OCI-LY1 (cell line): ENCODE data around the gene CFAP91.

Source experiments
- H2AFZ ChIP-seq: fragments of 200-600 bp; sonication (generic), shearing (Covaris generic); 2 replicates; pipeline ENCODE4 v1.6.0; 2014; ENCODE audit warnings: antibody characterized with exemption, mild to moderate bottlenecking, low read length
- H3F3A ChIP-seq: fragments of 200-600 bp; sonication (generic), shearing (Covaris generic); 2 replicates; pipeline ENCODE4 v1.6.0; 2014; ENCODE audit warnings: mild to moderate bottlenecking, antibody characterized with exemption, low read length, moderate library complexity; ENCODE audit not compliant: insufficient read depth
- H3K27ac ChIP-seq: fragments of 200-600 bp; sonication (generic); 2 replicates; pipeline ENCODE4 v1.5.1; 2014; ENCODE audit warnings: low read length, mixed run types, mild to moderate bottlenecking, low read depth; ENCODE audit not compliant: poor library complexity, severe bottlenecking
- H3K27me3 ChIP-seq: fragments of 200-600 bp; sonication (generic); 2 replicates; pipeline ENCODE4 v1.6.0; 2014; ENCODE audit warnings: antibody characterized with exemption, mild to moderate bottlenecking, low read length, moderate library complexity; ENCODE audit not compliant: insufficient read depth
- H3K36me3 ChIP-seq: fragments of 200-600 bp; sonication (generic); 2 replicates; pipeline ENCODE4 v1.6.1; 2014; ENCODE audit warnings: mild to moderate bottlenecking, antibody characterized with exemption, low read length, moderate library complexity, mixed read lengths; ENCODE audit not compliant: insufficient read depth
- H3K4me1 ChIP-seq: fragments of 200-600 bp; sonication (generic); 2 replicates; pipeline ENCODE4 v1.5.1; 2014; ENCODE audit warnings: mild to moderate bottlenecking, low read length, moderate library complexity; ENCODE audit not compliant: insufficient read depth, severe bottlenecking
- H3K4me2 ChIP-seq: fragments of 200-600 bp; sonication (generic), shearing (Covaris generic); 2 replicates; pipeline ENCODE4 v1.6.1; 2014; ENCODE audit warnings: low read length
- H3K4me3 ChIP-seq: fragments of 200-600 bp; sonication (generic); 2 replicates; pipeline ENCODE4 v1.5.1; 2014; ENCODE audit warnings: low read length, low read depth, mild to moderate bottlenecking, mixed read lengths; ENCODE audit not compliant: poor library complexity, severe bottlenecking
- H3K79me2 ChIP-seq: fragments of 200-600 bp; shearing (Covaris generic); 2 replicates; pipeline ENCODE4 v1.6.1; 2016; ENCODE audit warnings: mixed run types, low read length, mixed read lengths; ENCODE audit not compliant: insufficient read depth
- H3K9ac ChIP-seq: fragments of 200-600 bp; sonication (generic), shearing (Covaris generic); 2 replicates; pipeline ENCODE4 v1.6.1; 2014; ENCODE audit warnings: mild to moderate bottlenecking, low read length, mixed read lengths
- H3K9me2 ChIP-seq: fragments of 200-600 bp; sonication (generic), shearing (Covaris generic); 2 replicates; pipeline ENCODE4 v1.6.1; 2014; ENCODE audit warnings: low read depth, mild to moderate bottlenecking, low read length, mixed read lengths
- H3K9me3 ChIP-seq: fragments of 200-600 bp; shearing (Covaris generic); 2 replicates; pipeline ENCODE4 v1.6.1; 2014; ENCODE audit warnings: low read length, mixed read lengths
- H4K20me1 ChIP-seq: fragments of 200-600 bp; sonication (generic), shearing (Covaris generic); 2 replicates; pipeline ENCODE4 v1.6.0; 2016; ENCODE audit warnings: mild to moderate bottlenecking, low read length; ENCODE audit not compliant: insufficient read depth
- CTCF ChIP-seq: fragments of 200-600 bp; sonication (generic), shearing (Covaris generic); IDR thresholded peaks from 2 replicates; pipeline ENCODE4 v1.5.1; 2017; ENCODE audit warnings: mild to moderate bottlenecking, antibody characterized with exemption, low read length, moderate library complexity, mixed read lengths
- EZH2 ChIP-seq: fragments of 200-600 bp; sonication (generic), shearing (Covaris generic); IDR thresholded peaks from 2 replicates; pipeline ENCODE4 v1.8.0; 2017; ENCODE audit warnings: borderline replicate concordance, mixed run types, mild to moderate bottlenecking, antibody characterized with exemption, low read length, moderate library complexity, mixed read lengths

The CFAP91 gene

GRCh38 chr3:119723022-119723421 is 20.2 kb downstream of the CFAP91 start:
- no peaks in the 10 kb centered on the region for H4K20me1 ChIP-seq
- TF ChIP-seq EZH2 (no peak), CTCF (no peak)
- no peaks in the 10 kb centered on the region for H3K79me2 ChIP-seq
- H3F3A ChIP-seq: no peaks in the 10 kb centered on the region
- no peaks in the 10 kb centered on the region for H3K27me3 ChIP-seq
- no peak overlapping the region for H2AFZ ChIP-seq
- H3K4me1 ChIP-seq: no peaks in the 10 kb centered on the region
- H3K4me3 ChIP-seq: no peak overlapping the region
- no peak overlapping the region for H3K9ac ChIP-seq
- no peaks in the 10 kb centered on the region for H3K9me3 ChIP-seq
- H3K9me2 ChIP-seq: no peaks in the 10 kb centered on the region
- no peak overlapping the region for H3K27ac ChIP-seq
- H3K36me3 ChIP-seq: no peaks in the 10 kb centered on the region
- H3K4me2 ChIP-seq: no peak overlapping the region

GRCh38 chr3:119726909-119727308 is 24.1 kb downstream of the CFAP91 start:
- no peaks in the 10 kb centered on the region for H3K9me3 ChIP-seq
- H3K4me3 ChIP-seq: no peak overlapping the region
- H3K4me2 ChIP-seq: no peak overlapping the region
- TF ChIP-seq CTCF: no peak
- no peak for TF ChIP-seq EZH2
- H4K20me1 ChIP-seq: no peaks in the 10 kb centered on the region
- H3K9me2 ChIP-seq: no peaks in the 10 kb centered on the region
- H3K27ac ChIP-seq: no peak overlapping the region
- no peak overlapping the region for H2AFZ ChIP-seq
- H3K27me3 ChIP-seq: no peaks in the 10 kb centered on the region
- no peaks in the 10 kb centered on the region for H3K36me3 ChIP-seq
- H3K79me2 ChIP-seq: no peaks in the 10 kb centered on the region
- no peak overlapping the region for H3K9ac ChIP-seq
- H3K4me1 ChIP-seq: no peaks in the 10 kb centered on the region
- no peaks in the 10 kb centered on the region for H3F3A ChIP-seq

- H3K4me2 ChIP-seq: no peak overlapping the region
- H3K4me1 ChIP-seq: no peaks in the 10 kb centered on the region
- H4K20me1 ChIP-seq: no peaks in the 10 kb centered on the region
- no peaks in the 10 kb centered on the region for H3F3A ChIP-seq
- no peaks in the 10 kb centered on the region for H3K9me3 ChIP-seq
- H3K79me2 ChIP-seq: no peaks in the 10 kb centered on the region
- no peaks in the 10 kb centered on the region for H3K27me3 ChIP-seq
- H3K27ac ChIP-seq: no peak overlapping the region
- no peak overlapping the region for H2AFZ ChIP-seq
- TF ChIP-seq CTCF (no peak), EZH2 (no peak)
- H3K9me2 ChIP-seq: no peaks in the 10 kb centered on the region
- no peaks in the 10 kb centered on the region for H3K36me3 ChIP-seq
- no peak overlapping the region for H3K9ac ChIP-seq
- no peak overlapping the region for H3K4me3 ChIP-seq
Observed at GRCh38 chr3:119729996-119730395, 27.2 kb downstream of the CFAP91 start.
